Measurements from ENCODE around the gene DNAJB13. TPM values are rescaled to one million over a fixed set of nuclear protein-coding genes. Genes with fewer than 3 reads are reported as not detected.

The DNAJB13 gene
- total RNA-seq, 1 donor from 2014 or later, result under 0.01 TPM

GRCh38 chr11:73969991-73970800 lies 19.4 kb downstream of the DNAJB13 start:
- TF ChIP-seq CTCF (IDR thresholded peaks at IDR 0.05; ENCODE audit: insufficient read depth, low read length, severe bottlenecking), result no peak
- DNase-seq (ENCODE audit: low read depth) (no peak), FAIRE-seq (no peak)
- Histone ChIP-seq H3K36me3 (ENCODE audit: control insufficient read depth, insufficient read depth, low read length) (no peaks in the 10 kb centered on the region), H3K4me3 (ENCODE audit: low read depth, low read length) (no peak overlapping the region), H3K27me3 (ENCODE audit: control insufficient read depth, insufficient read depth, low read length) (no peaks in the 10 kb centered on the region)

DNA sequence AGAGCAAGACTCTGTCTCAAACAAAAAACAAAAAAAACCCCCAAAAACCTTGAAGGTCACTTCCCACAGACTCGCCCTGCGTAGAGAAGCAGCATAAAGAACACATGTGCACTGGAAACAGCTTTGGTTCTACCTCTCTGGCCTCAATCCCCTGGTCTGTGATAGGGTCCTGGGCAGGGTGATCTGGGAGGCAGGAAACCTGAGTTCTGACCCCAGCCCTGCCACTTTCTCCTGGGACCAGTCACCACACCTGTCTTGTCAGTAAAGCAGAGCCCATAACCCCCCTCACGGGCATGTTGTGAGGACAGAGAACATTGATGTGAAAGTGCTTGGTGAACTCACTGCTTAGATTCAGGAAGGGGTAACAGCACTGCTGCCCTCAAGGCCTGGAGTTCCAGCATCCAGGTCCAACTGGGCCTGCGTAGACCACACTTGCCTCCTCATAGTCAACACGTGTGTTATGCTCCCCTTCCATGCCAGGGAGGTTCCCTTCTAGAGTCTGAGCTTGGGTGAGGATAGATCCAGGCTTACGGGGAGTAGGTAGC lies 20.4 kb downstream of the DNAJB13 start:
- FAIRE-seq (no peak), DNase-seq (ENCODE audit: low read depth) (no peak)
- no peak overlapping the region for H3K4me3 ChIP-seq (ENCODE audit: low read depth, low read length)
- no peak for TF ChIP-seq CTCF (IDR thresholded peaks at IDR 0.05; ENCODE audit: insufficient read depth, low read length, severe bottlenecking)
- no peaks in the 10 kb centered on the region for H3K27me3 ChIP-seq (ENCODE audit: control insufficient read depth, insufficient read depth, low read length)
- no peaks in the 10 kb centered on the region for H3K36me3 ChIP-seq (ENCODE audit: control insufficient read depth, insufficient read depth, low read length)

GRCh38 chr11:73972187-73972586 lies 21.4 kb downstream of the DNAJB13 start:
- H3K4me3 ChIP-seq (ENCODE audit: low read depth, low read length), result no peak overlapping the region
- no peak for FAIRE-seq
- no peak for TF ChIP-seq CTCF (IDR thresholded peaks at IDR 0.05; ENCODE audit: insufficient read depth, low read length, severe bottlenecking)
- no peaks in the 10 kb centered on the region for H3K36me3 ChIP-seq (ENCODE audit: control insufficient read depth, insufficient read depth, low read length)
- H3K27me3 ChIP-seq (ENCODE audit: control insufficient read depth, insufficient read depth, low read length), result no peaks in the 10 kb centered on the region
- DNase-seq (ENCODE audit: low read depth), result no peak

GRCh38 chr11:73972620-73973449 lies 22.0 kb downstream of the DNAJB13 start:
- H3K36me3 ChIP-seq (ENCODE audit: control insufficient read depth, insufficient read depth, low read length), result peaks cover under 1% of the 10 kb centered on the region
- no peak for FAIRE-seq

More at GRCh38 chr11:73972620-73973449, 22.0 kb downstream of the DNAJB13 start:
- Histone ChIP-seq H3K27me3 (ENCODE audit: control insufficient read depth, insufficient read depth, low read length) (no peaks in the 10 kb centered on the region), H3K4me3 (ENCODE audit: low read depth, low read length) (no peak overlapping the region)
- TF ChIP-seq CTCF (IDR thresholded peaks at IDR 0.05; ENCODE audit: insufficient read depth, low read length, severe bottlenecking), result no peak
- no peak for DNase-seq (ENCODE audit: low read depth)

All from bronchial epithelial cell (primary cell).